HG03439 (cell line): Measurements from ENCODE around the gene AKAP6.

ENCODE experiments used
- ATAC-seq: cut with Tn5 transposase; IDR thresholded peaks from one replicate; pipeline ENCODE4 v1.9.1; 2021; ENCODE audit warnings: mild to moderate bottlenecking, moderate library complexity; ENCODE audit not compliant: unreplicated experiment

Gene AKAP6

GRCh38 chr14:32332415-32333316 lies 3.6 kb downstream of the AKAP6 start:
- no peak for ATAC-seq

DNA sequence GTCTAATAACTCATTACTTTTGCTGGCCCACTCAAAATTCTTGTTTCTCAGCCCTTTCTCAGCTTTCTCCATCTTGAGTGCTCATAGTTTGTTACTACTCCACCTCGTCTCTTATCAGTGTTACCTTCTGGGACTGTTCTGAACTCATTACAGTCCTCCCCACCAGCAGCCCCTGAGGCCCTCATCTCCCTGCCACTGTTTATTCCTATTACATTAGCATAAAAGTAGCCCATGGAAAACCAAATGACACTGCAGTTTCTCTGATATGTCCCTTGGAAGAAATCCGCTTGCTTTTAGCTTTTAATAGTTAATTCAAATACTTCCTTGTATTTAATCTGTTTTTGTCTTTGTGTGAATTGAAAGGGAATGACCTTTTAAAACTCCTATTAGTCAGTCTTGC lies 7.6 kb downstream of the AKAP6 start:
- ATAC-seq = no peak

- ATAC-seq = no peak
Observed at GRCh38 chr14:32337759-32338158, 8.7 kb downstream of the AKAP6 start.

GRCh38 chr14:32339188-32339587 lies 10.1 kb downstream of the AKAP6 start:
- no peak for ATAC-seq

DNA sequence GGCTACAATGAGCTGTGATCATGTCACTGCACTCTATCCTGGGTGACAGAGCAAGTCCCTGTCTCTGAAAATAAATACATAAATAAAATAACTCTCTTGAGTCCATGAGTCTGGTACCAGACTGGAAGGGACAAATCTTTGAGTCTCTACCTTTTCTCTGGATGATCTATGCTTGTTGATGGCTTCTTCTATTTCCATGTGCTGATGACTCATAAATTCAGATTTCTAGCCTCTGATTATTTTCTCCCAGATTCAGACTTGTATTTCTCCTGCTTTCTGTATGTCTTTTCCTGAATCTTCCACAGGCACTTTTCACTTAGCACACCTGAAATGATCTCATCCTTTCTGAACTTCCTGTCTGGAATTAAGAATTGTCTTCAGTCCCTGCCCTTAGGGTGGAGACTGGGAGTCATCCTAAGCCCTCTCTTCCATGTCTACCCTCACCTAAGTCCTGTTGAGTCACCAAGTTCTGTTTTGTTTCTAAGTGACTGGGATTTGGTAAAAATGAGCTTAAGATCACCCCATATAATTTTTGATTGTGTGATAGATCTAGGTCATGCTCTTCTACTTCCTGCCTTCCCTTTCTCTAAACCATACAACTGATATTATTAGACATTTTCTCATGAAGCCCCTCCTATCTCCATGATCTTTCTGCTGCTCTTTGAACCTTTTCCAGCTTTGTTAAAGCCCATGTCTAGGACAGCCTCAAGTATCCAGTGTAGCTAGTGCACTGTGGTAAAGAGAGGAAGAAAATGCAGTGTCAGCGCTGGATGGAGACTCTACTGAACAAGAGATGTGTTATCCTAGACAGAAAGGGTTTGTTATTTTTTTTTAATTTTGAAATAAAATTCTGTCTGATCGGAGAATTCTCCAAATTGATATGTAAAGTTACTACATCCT lies 13.1 kb downstream of the AKAP6 start:
- no peak for ATAC-seq

DNA sequence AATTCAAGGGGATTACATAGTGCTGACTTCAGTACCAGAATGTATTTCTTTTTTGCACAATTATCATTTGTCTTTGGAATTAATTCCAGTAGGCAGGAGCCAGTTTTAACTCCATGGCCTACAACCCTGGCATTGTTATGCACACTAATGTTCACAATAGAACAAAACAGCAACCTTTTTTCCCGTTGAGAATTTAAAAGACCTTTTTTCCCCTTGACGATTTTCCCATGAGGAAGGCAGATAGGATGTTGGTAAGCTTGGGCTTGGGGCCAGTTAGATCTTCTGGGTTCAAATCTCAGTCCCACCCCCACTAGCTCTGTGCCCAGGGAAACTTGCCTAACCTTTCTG lies 13.7 kb downstream of the AKAP6 start:
- ATAC-seq = no peak

DNA sequence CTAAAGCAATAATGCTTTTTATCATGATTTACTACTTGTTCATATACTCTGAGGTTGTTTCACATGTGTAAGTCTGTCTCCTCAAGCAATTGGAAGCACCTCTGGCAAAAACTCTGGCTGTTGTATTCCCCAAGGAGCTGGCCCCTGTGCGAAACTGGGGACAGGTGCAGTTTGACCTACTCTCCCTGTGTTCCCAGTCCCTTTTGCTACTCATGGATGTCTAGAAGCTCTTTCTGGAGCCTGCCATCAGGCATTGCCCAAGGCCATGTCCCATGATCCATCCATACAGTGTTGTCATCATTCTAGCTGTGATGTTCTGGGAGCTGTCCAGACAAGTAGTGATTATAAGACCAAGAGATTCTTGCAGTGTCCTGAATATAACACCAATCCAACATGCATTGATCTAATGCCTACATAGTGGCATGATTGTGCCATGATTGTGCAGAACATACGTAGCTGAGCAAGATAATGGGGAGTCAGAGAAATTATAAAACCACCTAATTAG lies 14.9 kb downstream of the AKAP6 start:
- no peak for ATAC-seq

GRCh38 chr14:32345311-32345791 lies 16.3 kb downstream of the AKAP6 start:
- ATAC-seq = no peak

DNA sequence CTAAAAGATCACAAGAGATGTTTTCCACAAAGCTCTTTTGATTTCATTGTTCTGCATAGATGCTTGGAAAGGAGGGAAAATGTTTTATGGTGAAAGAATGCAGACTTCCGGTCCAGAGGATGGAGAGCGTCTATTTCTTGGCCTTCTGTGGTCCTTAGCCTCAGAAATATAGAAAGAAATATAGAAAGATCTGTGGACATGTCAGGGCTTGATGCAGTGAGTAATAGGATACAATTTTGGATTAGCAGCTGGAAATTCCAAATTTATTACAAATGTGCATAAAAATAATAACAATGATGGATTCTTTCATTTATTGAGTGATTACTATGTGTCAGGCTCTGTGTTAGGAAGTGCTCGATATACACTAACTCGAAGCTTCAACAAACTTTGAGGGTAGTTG lies 20.2 kb downstream of the AKAP6 start:
- no peak for ATAC-seq

GRCh38 chr14:32350020-32350419 lies 20.9 kb downstream of the AKAP6 start:
- peak; percentile 90 for ATAC-seq

- ATAC-seq = no peak
Observed at GRCh38 chr14:32352631-32353030, 23.5 kb downstream of the AKAP6 start.

DNA sequence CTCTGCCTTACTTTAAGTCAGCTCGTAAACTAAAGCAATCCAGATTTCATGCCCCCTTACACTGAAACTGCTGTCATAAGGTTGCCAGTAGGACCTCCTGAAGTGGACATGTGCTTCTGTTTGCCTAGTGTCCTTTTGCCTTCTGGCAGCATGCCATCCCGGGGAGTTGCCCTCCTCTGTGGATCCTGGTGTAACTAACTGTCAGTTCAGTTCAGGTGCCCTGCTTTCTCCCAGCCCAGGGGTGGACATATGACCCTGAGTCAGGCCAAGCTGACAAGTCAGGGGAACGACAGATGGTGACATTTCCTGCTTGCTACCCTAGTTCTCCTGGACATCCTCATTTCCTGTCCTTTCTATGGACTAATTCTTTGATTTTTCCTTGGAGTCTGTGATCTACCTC lies 25.6 kb downstream of the AKAP6 start:
- ATAC-seq = no peak

GRCh38 chr14:32358781-32359180 lies 29.7 kb downstream of the AKAP6 start:
- no peak for ATAC-seq

DNA sequence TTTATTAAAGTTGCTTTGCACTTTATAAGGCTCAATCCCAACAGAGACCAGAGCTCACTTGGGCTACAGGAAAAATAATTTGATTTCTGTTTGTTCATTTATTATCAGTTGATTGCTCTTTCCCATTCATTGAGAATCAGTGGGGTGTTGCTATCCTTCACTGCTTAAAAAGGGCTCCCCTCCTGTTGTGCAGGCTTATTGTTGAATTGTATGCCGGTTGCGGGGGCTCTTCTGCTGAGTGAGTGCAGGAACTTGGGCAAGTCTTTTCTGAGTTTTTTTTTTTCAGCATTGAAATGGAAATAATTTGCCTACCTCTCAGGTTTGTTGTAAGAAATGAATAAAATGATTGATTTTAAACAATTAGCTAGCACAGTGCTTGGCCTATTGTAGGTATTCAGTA lies 32.6 kb downstream of the AKAP6 start:
- no peak for ATAC-seq

GRCh38 chr14:32363761-32364160 lies 34.7 kb downstream of the AKAP6 start:
- no peak for ATAC-seq

- ATAC-seq = no peak
Observed at GRCh38 chr14:32364941-32365340, 35.8 kb downstream of the AKAP6 start.

GRCh38 chr14:32366256-32366879 lies 37.3 kb downstream of the AKAP6 start:
- ATAC-seq = no peak

GRCh38 chr14:32366986-32367385 lies 37.9 kb downstream of the AKAP6 start:
- ATAC-seq = no peak

DNA sequence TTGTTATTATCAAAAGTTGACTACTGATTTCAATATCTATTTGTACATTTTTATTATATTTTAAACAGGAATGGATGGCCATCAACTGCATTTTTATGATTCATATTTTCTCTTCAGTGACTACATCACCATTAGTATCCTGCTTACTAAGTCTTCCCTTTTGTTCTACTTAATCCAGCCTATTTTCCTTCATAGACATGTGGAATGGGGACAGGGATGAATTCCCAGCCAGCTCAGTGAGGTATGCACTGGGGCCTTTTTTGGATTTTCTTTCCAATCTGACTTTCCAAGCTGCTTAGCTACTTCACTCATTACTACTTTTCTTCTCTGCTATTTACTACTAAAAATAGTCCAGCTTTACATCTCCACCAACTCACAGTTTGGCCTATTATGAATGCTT lies 38.4 kb downstream of the AKAP6 start:
- no peak for ATAC-seq

DNA sequence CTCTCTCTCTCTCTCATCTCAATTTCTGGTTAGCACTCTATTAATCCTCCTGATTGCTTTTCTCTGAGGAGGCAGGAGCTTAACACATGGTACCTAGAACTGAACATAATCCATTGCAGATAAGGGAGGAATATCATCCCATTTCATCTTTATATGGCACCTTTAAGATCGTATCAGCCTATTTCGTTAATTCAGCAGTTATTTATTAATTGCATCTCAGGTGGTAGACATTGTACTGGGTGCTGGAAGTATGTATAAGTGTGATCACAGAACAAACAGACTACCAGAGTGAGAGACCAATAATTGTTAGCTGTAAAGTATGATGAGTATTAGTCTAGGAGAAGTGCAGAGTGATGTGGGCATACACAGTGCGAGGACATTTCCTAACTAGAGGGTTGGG lies 39.0 kb downstream of the AKAP6 start:
- no peak for ATAC-seq

DNA sequence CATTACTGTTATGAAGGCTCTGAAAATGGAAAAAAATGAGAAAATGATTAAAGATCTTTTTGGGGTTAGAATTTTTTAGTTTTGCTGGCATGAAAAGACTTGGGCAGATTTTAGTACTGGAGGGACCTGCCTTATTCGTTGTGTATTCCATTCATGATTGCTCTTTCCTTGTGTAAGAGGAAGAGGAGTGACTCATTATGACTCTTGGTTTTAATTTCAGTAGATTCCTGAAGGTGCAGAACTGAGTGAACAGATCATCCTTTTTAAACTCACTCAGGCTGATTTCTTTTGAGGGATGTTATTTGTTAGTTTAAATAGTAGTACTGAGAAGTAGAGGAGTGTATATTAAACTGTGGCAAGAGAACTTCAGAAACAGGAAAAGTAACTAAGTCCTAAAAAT lies 41.6 kb downstream of the AKAP6 start:
- ATAC-seq = no peak
